Mesenteric fat pad (tissue), 1 donor: ENCODE data around the gene TMEM63C. TPM values are rescaled to one million over a fixed set of nuclear protein-coding genes. Genes with fewer than 3 reads are reported as not detected.
"Not testable (repeated sequence)": the region's sequence is repeated elsewhere in the genome, so short reads cannot be mapped to it uniquely, and the experiment has no call there.

Source experiments
- DNase-seq: peaks from one replicate; pipeline ENCODE4 v3.0.0-alpha.2; 2020; ENCODE audit warnings: low spot score
- total RNA-seq: library from RNA; stranded (reverse); fragmentation: NEBNext Ultra II Directional; extraction: Animal tissue kit (Norgen Biotek cat#: 25700); gene quantifications from one replicate; pipeline ENCODE4 v1.2.1, GENCODE V29; 2021
- donor health status: DM: yes; HTN: yes; CAD: no.

Gene TMEM63C
- total RNA-seq, 1 donor from 2014 or later = 0.51 TPM

DNA sequence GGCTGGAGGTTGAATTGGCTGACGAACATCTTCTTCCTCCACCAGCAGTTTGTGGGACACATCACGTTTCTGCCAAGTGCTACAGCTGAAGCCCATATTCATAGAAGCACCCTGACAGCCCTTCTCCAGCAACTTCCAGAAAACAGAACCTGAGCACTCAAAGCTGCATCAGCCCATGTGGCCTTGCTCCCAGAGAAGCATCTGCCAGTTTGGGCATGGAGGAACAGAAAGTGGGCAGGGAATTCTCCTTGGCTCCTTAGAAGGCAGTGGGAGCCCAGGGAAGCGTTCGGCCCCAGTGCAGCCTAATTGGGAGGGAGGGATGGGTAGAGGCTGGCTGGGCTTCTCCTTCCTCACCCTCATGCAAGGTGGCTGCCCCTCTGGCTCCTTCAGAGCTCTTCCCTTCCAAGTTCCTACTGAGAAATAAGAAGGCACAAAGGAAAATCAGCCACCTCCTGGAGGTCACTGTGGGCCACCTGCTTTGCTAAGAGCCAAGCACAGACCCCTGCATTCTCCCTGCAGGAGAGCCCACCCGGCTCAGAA, 93.5 kb downstream of the TMEM63C start:
- peak; percentile 67 for DNase-seq

DNA sequence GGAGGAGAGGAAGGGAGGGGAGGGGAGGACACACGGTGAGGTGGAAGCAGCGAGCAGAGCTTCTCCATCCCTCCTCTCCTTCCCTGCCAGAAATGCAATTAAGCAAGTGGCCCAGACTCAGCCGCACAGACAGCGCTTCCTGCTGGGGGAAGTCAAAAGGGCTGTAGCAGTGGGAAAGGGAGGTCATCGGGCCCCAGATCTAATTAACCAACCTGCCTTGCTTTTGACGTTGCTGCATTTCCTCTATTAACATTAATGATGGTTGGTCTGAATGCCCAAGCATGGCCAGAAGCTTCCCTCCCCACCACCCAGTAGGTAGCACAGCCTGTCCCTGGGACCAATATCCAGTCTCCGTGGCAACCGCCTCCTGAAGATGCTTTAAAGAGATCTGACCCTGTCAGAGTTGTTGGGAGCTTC, 94.0 kb downstream of the TMEM63C start:
- DNase-seq = peak; percentile 33

- DNase-seq = peak; percentile 87
These were observed 94.8 kb downstream of the TMEM63C start for GRCh38 chr14:77276295-77276935.

GRCh38 chr14:77276959-77277358, 95.4 kb downstream of the TMEM63C start:
- peak; percentile 81 for DNase-seq

DNA sequence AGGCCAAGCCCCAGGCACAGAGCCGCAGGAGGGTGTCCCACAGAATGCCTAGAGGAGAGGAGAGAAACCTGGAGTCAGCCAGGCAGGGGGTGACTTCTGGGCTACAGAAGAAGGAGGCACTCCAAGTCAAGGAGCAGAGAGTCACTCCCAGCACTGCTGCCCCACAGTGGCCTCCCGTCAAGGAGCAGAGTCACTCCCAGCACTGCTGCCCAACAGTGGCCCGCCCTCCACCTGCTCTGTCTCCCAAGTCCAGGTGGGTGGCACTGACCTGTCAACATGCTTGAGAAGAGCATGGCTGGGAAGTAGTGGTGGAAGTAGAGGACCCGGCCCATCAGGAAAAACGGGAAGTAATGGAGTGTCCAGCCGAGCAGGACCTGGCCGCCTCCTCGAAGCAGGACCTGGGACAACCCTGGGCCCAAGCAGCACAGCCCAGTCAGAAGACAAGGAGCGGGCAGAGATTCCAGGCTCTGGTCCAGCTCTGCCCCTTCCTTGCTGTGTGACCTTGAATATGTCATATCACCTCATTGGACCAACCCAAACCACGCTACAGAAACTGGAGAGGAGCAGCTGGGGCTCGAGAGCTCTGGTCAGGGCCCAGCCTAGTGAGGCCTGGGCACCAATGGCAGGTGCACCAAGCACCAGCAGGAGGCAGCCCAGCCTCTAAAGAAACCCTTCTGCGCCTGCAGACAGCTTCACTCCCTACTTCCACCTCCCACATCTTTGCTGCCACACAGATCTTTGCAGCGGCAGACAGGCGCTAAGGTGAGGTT, 97.0 kb downstream of the TMEM63C start:
- DNase-seq = peak; percentile 64

GRCh38 chr14:77279719-77280118, 98.1 kb downstream of the TMEM63C start:
- peak; percentile 80 for DNase-seq

DNA sequence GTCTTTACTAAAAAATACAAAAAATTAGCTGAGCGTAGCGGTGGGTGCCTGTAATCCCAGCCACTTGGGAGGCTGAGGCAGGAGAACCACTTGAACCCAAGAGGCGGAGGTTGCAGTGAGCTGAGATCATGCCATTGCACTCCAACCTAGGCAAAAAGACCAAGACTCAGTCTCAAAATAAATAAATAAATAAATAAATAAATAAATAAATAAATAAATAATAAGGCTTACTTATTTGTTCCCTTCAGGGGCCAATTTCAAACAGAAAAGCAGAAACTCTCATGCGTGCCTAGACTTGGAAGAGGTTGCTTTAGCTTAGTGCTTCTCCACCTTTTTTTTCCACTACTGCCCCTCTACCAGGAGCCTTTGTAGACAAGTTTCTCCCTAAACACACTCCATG, 99.3 kb downstream of the TMEM63C start:
- DNase-seq = not testable (repeated sequence)

DNA sequence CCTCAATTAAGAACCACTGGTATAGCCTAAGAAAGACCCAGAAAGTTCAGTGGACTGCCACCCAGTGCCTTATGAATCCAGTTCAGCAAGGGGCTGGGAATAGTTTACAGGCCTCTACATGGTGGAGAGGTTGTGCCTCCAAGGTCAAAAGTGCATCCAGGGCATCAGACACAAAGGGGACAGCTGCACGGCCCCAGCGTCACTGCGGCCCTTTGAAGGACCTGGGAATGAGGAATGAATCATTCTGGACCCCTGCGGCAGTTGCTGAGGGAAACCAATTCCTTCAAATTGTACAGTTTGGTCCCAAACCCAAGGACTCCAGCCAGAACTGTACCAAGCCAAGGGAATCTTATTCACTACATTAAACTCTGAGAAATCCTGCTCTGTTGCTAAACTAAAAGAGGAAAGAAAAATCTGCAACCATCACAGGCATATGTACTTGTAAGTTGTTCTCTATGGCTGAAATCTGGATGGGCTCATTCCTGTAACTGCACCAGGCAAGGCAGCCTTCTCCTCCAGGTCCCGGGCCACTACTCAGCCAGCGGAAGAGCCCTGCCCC, 100.3 kb downstream of the TMEM63C start:
- DNase-seq = peak; percentile 33

GRCh38 chr14:77284066-77284465, 102.5 kb downstream of the TMEM63C start:
- DNase-seq = peak; percentile 67

- peak; percentile 69 for DNase-seq
These were observed 102.9 kb downstream of the TMEM63C start for GRCh38 chr14:77284466-77284865.

DNA sequence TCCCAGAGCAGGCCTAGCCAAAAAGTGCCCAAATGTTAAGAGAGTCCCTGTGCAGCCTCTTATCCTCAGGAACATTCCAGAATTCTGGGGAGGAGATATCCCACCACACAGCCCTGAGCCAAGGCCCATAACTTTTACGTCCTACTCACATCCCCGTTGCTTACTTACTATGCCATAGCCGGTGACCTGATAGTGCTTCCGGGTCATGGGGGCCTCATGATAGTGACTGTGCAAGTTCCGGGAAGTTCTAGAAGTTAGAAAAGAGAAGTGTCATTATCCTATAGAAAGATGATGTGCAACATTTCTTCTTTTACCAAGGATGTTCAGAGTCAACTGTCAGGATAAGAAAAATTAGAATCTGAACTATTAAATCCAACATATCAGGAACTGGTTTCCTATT, 105.0 kb downstream of the TMEM63C start:
- DNase-seq = peak; percentile 16

DNA sequence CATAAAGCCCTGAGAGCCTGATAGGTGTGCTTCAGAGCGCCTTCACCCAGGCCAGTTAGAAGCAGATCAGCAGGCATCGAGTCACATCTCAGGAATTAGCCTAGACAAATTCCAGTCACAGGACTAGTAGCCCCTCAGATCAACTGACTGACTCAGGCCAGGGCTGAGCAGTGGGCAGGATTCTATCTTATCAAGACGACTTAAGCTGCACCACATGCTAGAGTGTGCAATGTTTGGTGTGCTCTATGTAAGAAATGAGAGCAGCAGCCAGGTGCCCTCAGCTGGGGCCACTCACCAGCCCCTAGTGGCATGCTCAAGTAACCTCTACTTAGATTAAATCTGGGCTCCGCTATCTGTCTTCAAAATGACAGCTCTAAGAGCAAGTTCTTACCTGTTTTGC, 109.1 kb downstream of the TMEM63C start:
- DNase-seq = peak; percentile 14

GRCh38 chr14:77296155-77296554, 114.6 kb downstream of the TMEM63C start:
- peak; percentile 35 for DNase-seq

GRCh38 chr14:77296906-77297305, 115.3 kb downstream of the TMEM63C start:
- peak; percentile 60 for DNase-seq

DNA sequence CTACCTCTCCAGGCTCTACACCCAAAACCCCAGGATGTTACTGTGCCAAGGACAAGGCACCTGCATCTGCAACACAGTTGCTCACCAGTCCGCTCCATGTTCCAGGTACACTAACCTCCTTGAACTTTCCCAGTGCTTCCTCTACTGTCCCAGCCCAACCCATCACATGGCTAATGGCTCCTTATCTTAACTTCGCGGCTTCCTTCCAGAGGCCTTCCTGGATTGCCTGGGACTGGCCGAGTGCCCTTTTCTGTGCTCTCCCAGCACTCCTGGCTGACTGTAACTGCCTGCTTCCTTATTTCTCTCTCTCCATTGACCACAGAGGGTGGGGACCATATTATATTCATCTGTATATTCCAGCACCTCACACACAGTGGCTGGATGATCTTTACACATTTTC, 118.2 kb downstream of the TMEM63C start:
- peak; percentile 39 for DNase-seq

DNA sequence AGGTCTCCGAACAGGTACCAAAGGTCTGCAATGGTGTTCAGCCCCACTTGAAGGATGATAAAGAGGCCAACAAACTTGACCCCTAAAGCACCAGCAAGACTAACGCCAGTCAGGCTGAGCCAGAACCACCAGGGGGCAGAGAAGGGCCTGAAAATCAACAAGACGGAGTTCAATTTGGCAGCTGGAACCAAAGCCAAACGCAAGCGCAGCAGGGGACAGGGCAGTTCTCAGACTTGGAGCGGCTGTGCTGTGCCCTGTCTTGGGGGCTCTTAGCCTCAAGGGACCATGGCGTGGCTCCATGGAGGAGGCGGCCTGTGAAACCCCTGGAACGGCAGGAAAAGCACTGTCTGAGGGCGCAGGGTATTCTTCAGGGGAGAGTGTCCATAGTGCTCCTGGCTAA, 119.5 kb downstream of the TMEM63C start:
- DNase-seq = no peak

GRCh38 chr14:77302926-77303325, 121.3 kb downstream of the TMEM63C start:
- no peak for DNase-seq

- peak; percentile 28 for DNase-seq
These were observed 122.0 kb downstream of the TMEM63C start for GRCh38 chr14:77303417-77304156.

GRCh38 chr14:77305696-77306095, 124.1 kb downstream of the TMEM63C start:
- peak; percentile 18 for DNase-seq

DNA sequence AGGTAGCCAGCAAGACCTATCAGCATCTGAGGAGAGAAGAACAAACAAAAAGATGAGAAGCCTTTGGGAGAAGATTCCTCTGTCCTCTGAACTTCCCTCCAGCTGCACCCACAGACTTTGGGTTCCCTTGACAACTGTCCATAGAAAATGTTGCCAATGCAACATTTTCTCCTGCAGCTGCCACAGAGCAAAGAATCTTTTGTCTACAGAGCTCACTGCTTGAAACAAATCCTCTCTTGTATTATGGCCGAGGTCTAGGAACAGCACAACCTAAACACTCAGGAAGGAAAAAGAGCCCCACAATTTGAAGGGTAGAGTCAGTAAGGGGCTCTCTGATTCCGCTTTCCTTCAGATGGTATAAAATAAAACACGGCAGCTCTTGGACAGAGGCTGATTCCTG, 124.8 kb downstream of the TMEM63C start:
- DNase-seq = peak; percentile 12

GRCh38 chr14:77306851-77307496, 125.4 kb downstream of the TMEM63C start:
- peak; percentile 30 for DNase-seq
